Glomerular visceral epithelial cell (primary cell): ENCODE data around the gene RAET1E.
"Not testable (repeated sequence)": the region's sequence is repeated elsewhere in the genome, so short reads cannot be mapped to it uniquely, and the experiment has no call there.

Experiments
- DNase-seq: peaks from one replicate; pipeline ENCODE4 v3.0.0-alpha.2; 2016; ENCODE audit errors: extremely low spot score

The RAET1E gene

GRCh38 chr6:149862424-149862738 lies 35.5 kb downstream of the RAET1E start:
- DNase-seq, result not testable (repeated sequence)

- no peak for DNase-seq
These were observed 36.1 kb downstream of the RAET1E start for GRCh38 chr6:149861603-149862423.

GRCh38 chr6:149860834-149861602 lies 36.9 kb downstream of the RAET1E start:
- no peak for DNase-seq

- no peak for DNase-seq
These were observed 37.4 kb downstream of the RAET1E start for GRCh38 chr6:149860513-149860833.

GRCh38 chr6:149859938-149860337 lies 38.0 kb downstream of the RAET1E start:
- DNase-seq, result no peak

GRCh38 chr6:149859368-149859767 lies 38.5 kb downstream of the RAET1E start:
- DNase-seq, result peak; percentile 48

- no peak for DNase-seq
These were observed 40.4 kb downstream of the RAET1E start for GRCh38 chr6:149857541-149857940.

GRCh38 chr6:149856256-149856994 lies 41.5 kb downstream of the RAET1E start:
- DNase-seq, result no peak

- no peak for DNase-seq
These were observed 42.2 kb downstream of the RAET1E start for GRCh38 chr6:149855741-149856140.

GRCh38 chr6:149855040-149855654 lies 42.8 kb downstream of the RAET1E start:
- DNase-seq, result peak; percentile 65

- DNase-seq, result no peak
These were observed 43.4 kb downstream of the RAET1E start for GRCh38 chr6:149854532-149854931.

- not testable (repeated sequence) for DNase-seq
These were observed 43.9 kb downstream of the RAET1E start for GRCh38 chr6:149854017-149854416.

GRCh38 chr6:149852881-149853280 lies 45.0 kb downstream of the RAET1E start:
- no peak for DNase-seq

- peak; percentile 32 for DNase-seq
These were observed 45.7 kb downstream of the RAET1E start for GRCh38 chr6:149852180-149852579.

- DNase-seq, result no peak
These were observed 46.3 kb downstream of the RAET1E start for GRCh38 chr6:149851461-149852110.

- not testable (repeated sequence) for DNase-seq
These were observed 49.6 kb downstream of the RAET1E start for GRCh38 chr6:149848343-149848742.
